PFSK-1 (cell line): ENCODE measurements around the gene PLB1.

Source experiments
- FOXP2 ChIP-seq: optimal IDR thresholded peaks from 2 replicates; pipeline ENCODE3; 2011; ENCODE audit warnings: borderline replicate concordance, control low read depth, inconsistent platforms; ENCODE audit not compliant: insufficient read depth; ENCODE audit errors: extremely low read length, extremely low read depth
- POLR2AphosphoS5 ChIP-seq: IDR thresholded peaks from 2 replicates; pipeline ENCODE4 v1.6.1; 2012; ENCODE audit warnings: low read depth, mild to moderate bottlenecking, control low read depth, low read length, moderate library complexity
- REST ChIP-seq, 2 experiments: IDR thresholded peaks; 2 replicates each; pipeline versions ENCODE4 v1.6.1 to v1.8.0; 2011 to 2012; ENCODE audit warnings: low read depth in 2 of 2, low read length in 2 of 2, control low read depth in 1 of 2, inconsistent platforms in 1 of 2, mild to moderate bottlenecking in 1 of 2, moderate library complexity in 1 of 2; ENCODE audit not compliant: insufficient read depth in 1 of 2
- SIN3A ChIP-seq: IDR thresholded peaks from 2 replicates; pipeline ENCODE4 v1.6.1; 2012; ENCODE audit warnings: mild to moderate bottlenecking, low read length, moderate library complexity, borderline replicate concordance; ENCODE audit not compliant: insufficient read depth
- TAF1 ChIP-seq: IDR thresholded peaks from 2 replicates; pipeline ENCODE4 v1.6.1; 2012; ENCODE audit warnings: low read length, control low read depth, borderline replicate concordance; ENCODE audit not compliant: insufficient read depth

PLB1 gene

GRCh38 chr2:28678175-28678855, 182.5 kb downstream of the PLB1 start:
- TF ChIP-seq SIN3A (no peak), FOXP2 (no peak), REST (IDR thresholded peaks at IDR 0.05; ENCODE audit: insufficient read depth in 1 of 2, low read depth in 2 of 2, low read length in 2 of 2) (no peak), POLR2AphosphoS5 (no peak), TAF1 (no peak)

- no peak for TF ChIP-seq FOXP2
- TF ChIP-seq TAF1, result no peak
- no peak for TF ChIP-seq REST (IDR thresholded peaks at IDR 0.05; ENCODE audit: insufficient read depth in 1 of 2, low read depth in 2 of 2, low read length in 2 of 2)
- TF ChIP-seq POLR2AphosphoS5, result no peak
- no peak for TF ChIP-seq SIN3A
These were observed 183.1 kb downstream of the PLB1 start for GRCh38 chr2:28678944-28679343.

GRCh38 chr2:28680657-28681056, 184.8 kb downstream of the PLB1 start:
- TF ChIP-seq TAF1 (no peak), REST (IDR thresholded peaks at IDR 0.05; ENCODE audit: insufficient read depth in 1 of 2, low read depth in 2 of 2, low read length in 2 of 2) (no peak), FOXP2 (no peak), POLR2AphosphoS5 (no peak), SIN3A (no peak)

- 0 out of 4 replicates have a peak, but pooled peaks of 1 of the 2 experiments have one; percentile 31 for TF ChIP-seq REST (IDR thresholded peaks at IDR 0.05; ENCODE audit: insufficient read depth in 1 of 2, low read depth in 2 of 2, low read length in 2 of 2)
- TF ChIP-seq FOXP2, result peak; percentile 8
- TF ChIP-seq POLR2AphosphoS5, result no peak
- no peak for TF ChIP-seq SIN3A
These were observed 185.3 kb downstream of the PLB1 start for GRCh38 chr2:28681158-28681571.
